IPS-NIHi7 (cell line): ENCODE data around the gene NUTF2.
"Not testable (repeated sequence)": the region's sequence is repeated elsewhere in the genome, so short reads cannot be mapped to it uniquely, and the experiment has no call there.

ENCODE experiments used
- DNase-seq: peaks from one replicate; pipeline ENCODE4 v3.0.0; 2012; ENCODE audit warnings: mixed read lengths; ENCODE audit errors: extremely low spot score

The NUTF2 gene

DNA sequence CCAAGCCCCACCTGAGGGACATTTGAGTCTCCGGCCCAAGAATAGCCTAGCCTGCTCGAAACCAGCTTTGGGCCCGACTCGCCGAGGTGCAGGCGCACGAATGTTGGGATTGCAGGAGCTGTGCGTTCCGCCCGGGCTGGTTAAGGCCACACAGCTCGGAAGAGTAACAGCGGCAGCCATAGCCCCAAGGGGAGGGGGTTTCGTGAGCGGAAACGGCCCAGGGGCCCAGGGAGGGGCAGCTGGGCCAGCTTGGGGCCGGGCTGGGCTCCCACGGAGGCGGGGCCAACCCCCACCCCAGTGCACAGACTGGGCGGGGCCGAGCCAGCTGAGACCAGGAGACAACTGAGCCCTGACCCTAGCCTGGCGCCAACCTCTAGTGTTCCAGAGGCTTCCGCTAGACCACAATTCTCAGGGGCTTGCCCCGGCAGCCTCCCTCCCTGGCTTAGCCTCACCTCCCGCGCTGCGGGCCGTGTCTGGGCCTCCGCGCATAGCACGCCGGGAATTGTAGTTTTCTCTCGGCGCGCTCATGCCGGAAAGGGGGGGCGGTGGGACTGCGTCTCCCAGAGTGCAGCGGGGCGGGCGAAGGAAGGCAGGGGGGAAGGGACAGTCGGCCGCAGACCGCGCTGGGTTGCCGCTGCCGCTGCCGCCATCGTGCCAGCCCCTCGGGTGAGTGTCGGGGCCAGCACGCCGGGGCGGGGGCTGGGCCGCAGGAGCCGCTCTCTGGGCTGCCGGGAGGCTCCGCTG lies at the start of gene NUTF2:
Gene NUTF2 (plus strand): TSS at position 614 of the 744 bp plus-strand sequence. CDS start 18,198 bp downstream, outside the sequence.
- peak; percentile 94 for DNase-seq

DNA sequence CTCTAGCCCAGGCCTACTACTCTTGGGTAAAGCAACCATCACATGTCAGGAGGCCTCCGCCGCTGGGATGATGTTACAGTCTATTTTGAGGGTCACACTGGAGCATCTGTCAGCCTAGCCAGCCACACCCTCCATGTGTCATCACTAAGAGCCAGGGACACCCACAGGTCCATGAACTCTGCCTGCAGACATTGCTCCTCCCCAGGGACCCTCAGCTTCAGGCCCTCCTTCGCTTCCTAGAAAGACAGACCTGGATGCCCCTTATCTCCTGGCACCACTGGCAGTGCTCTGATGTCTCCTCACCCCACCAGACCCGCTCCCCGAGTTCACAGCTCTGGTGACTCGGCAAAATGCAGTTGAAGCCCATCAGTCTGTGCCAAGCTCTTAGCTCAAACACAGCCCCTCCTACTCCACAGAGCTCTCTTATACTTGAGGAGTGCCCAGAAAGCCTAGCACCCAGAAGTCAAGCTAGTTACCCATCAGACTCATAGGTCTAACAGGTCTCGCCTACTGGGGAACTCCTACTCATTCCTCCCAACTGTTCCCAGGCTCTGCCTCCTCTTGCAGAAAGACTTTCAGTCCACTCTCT lies 46.3 kb upstream of the NUTF2 start:
- peak; percentile 4 for DNase-seq

- DNase-seq, result no peak
Observed at GRCh38 chr16:67801241-67801640, 45.5 kb upstream of the NUTF2 start.

GRCh38 chr16:67801883-67802282 lies 44.9 kb upstream of the NUTF2 start:
- DNase-seq, result no peak

GRCh38 chr16:67803894-67804293 lies 42.8 kb upstream of the NUTF2 start:
- DNase-seq, result no peak

- DNase-seq, result no peak
Observed at GRCh38 chr16:67804853-67805542, 41.7 kb upstream of the NUTF2 start.

GRCh38 chr16:67805718-67806427 lies 40.9 kb upstream of the NUTF2 start:
- peak; percentile 31 for DNase-seq

DNA sequence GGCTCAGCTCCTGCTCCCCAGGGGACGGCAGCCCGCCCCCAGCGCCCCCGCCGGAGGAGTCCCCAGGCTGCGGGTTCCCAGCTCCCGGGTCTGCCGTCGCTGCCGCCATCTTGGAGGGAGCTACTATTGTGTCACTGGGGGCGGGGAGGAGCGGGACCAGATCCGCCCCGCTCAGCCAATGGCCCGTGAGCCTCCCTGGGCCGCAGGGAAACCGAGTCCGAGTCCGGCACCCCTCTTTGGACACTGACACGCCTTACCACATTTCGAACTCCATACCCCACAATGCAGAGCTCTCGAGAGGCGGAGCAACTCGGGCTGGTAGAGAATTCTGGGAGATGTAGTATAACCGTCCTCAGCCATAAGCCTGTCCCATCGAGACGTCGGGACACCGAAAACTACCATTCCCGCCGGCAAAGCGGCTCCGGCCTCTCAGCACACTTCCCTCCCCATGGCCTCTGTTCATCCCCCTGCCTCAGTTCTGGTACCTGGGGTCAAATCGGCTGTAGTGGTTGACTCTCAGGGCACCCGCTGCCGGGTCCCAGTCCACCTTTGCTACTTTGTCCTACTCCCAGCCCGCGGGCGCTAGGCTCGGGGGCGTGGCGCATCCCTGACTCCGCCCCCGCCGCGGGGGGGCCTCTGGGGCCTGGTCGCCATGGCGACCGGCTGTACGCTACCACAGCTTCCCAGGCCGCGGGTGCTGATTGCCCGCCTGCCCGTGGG lies 40.1 kb upstream of the NUTF2 start, which contains the start of the genes RANBP10 and TSNAXIP1:
Gene RANBP10 (minus strand): TSS at position 133 of the 720 bp plus-strand sequence. CDS start 24 bp downstream, at position 109.
Gene TSNAXIP1 (plus strand): TSS at position 462 of the 720 bp plus-strand sequence. CDS start 261 bp downstream, outside the sequence.
- DNase-seq, result peak; percentile 99

GRCh38 chr16:67807148-67807682 lies 39.5 kb upstream of the NUTF2 start:
- DNase-seq, result no peak

- no peak for DNase-seq
Observed at GRCh38 chr16:67811899-67812298, 34.8 kb upstream of the NUTF2 start.

- no peak for DNase-seq
Observed at GRCh38 chr16:67814567-67814966, 32.2 kb upstream of the NUTF2 start.

DNA sequence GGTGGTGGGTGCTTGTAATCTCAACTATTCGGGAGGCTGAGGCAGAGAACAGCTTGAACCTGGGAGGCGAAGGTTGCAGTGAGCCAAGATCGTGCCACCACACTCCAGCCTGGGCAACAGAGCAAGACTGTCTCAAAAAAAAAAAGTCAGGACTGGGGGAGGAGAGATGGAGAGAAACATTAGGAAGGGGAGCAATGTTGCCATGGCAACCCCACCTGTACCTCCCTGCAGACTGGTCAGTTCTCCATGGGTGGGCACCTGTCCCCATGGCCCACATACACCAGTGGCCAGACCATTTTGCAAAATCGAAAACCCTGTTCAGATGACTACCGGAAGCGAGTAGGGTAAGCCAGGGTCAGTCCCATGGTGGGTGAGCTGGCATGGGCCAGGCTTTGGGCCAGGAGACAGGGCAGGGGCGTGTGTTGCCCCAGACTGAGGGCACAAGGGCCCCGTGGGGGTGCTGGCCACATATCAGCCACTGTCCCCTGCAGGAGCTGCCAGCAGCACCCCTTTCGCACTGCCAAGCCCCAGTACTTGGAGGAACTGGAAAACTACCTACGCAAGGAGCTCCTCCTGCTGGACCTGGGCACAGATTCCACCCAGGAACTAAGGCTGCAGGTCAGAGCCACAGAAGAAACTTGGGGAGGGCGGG lies 26.0 kb upstream of the NUTF2 start:
- DNase-seq, result no peak

DNA sequence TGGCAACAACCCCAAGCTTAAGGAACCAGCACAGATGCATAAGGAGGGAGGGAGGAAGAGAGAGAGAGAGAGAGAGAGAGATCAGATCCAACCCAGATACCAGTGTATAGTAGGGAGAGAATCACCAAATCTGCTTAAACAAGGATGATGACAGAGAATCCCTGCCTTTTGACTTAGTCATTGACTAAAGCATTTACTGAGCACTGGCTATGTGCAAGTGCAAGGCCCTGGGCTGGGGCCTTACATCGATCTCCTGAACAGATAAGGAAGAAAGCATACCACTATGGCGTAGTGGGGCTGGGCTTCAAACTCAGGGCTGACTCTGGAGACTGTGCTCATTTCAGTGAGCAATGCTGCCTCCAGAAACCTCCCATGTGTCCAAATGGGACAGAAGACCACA lies 24.2 kb upstream of the NUTF2 start:
- no peak for DNase-seq

DNA sequence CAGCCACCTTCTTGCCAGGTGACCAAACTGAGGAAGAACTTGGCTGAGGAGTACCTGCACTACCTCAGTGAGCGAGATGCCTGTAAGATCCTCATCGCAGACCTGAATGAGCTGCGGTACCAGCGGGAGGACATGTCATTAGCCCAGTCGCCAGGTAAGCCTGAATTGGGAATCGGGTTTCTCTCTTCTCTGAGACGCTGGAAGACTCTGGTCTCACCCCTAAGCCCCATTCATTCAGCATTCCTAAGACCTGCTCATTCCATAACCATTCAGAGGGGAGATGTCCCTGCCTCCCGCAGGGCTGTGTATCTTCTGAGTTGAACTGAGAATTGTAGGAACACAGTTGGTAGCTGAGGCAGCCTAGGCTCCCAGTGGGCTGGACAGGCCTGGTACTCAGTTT lies 21.6 kb upstream of the NUTF2 start:
- no peak for DNase-seq

DNA sequence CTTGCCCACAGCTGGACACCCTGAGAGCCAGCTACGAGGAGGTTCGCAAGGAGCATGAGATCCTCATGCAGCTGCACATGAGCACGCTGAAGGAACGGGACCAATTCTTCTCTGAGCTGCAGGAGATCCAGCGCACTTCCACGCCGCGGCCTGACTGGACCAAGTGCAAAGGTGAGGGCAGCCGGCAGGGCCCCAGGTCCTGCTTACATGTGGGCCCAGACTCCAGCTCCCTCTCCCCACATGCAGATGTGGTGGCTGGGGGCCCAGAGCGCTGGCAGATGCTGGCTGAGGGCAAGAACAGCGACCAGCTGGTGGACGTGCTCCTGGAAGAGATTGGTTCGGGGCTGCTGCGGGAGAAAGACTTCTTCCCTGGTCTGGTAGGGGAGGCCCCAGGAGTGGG lies 20.8 kb upstream of the NUTF2 start:
- DNase-seq, result no peak

DNA sequence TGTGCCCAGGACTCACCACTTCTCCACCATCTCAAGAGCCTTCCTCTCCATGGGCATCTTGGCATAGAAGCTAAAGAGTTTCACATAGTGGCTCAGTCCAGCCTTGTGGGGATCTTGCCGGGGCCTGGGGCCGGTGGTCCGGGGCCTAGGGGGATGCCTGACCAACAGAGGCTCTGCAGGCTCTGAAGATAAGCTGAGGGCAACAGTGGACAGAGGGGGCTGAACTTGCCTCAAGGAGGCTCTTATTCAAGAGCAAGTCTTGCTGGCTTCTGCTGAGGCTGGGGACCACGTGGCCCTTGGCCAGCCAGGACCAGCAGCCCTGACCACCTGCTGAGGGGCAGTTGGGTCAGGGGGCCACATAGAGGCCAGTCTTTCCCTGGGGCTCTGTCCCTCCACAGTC lies 18.1 kb upstream of the NUTF2 start:
- DNase-seq, result no peak

- no peak for DNase-seq
Observed at GRCh38 chr16:67833030-67833414, 13.7 kb upstream of the NUTF2 start.

DNA sequence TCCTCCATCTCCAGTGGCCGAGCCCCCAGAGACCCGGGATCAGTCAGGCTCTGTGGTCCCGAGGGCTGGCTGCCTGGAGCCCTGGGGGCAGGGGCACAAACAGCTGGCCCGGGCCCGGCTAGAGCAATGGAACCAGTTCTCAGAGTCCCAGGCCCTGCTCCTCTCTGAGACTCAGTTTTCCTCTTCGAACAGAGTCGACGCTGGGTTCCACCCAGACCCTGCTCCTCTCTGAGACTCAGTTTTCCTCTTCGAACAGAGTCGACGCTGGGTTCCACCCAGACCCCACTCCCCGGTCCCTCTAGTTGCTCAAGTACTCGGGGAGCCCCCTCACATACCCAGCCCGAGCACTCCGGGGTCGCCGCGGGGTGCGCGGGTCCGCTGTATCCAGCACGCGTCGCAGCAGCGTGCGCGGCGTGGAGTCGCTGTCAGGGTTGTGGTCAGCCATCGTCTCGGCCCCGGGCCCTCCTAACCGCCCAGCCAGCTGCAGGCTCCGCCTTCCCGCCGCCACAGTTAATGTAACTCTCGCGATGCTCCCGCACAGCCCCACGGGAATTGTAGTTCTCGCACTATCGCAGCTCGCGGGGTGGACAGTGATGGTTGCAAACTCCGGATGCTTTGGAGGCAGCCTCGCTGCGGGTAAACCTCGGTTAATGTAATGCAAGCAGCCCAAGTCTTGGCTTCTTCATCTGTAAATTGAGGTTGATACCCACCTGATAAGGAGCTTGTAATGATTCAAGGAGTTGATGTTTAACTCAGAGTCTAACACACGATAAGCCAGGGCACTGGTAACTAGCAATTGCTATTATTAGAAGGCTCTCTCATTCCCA lies 13.1 kb upstream of the NUTF2 start:
- DNase-seq, result peak; percentile 97

GRCh38 chr16:67834242-67834614 lies 12.5 kb upstream of the NUTF2 start:
- no peak for DNase-seq

DNA sequence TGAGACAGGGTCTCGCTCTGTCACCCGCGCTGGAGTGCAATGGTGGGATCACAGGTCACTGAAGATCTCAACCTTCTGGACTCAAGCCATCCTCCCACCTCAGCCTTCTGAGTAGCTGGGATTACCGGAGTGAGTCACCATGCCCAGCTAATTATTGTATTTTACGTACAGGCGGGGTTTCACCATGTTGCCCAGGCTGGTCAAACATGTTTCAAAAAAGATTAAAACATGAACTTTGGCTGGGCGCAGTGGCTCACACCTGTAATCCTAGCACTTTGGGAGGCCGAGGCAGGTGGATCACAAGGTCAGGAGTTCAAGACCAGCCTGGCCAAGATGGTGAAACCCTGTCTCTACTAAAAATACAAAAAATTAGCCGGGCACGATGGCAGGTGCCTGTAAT lies 9.5 kb upstream of the NUTF2 start:
- DNase-seq, result not testable (repeated sequence)
